Erythroblast (primary cell): ENCODE data around the gene GDPD5.

Source experiments
- GATA1 ChIP-seq: IDR thresholded peaks from 2 replicates; pipeline ENCODE4 v1.6.1; 2011; ENCODE audit warnings: low read depth, mild to moderate bottlenecking, control low read depth, low read length, moderate library complexity
- POLR2A ChIP-seq: IDR thresholded peaks from 2 replicates; pipeline ENCODE4 v1.6.1; 2011; ENCODE audit warnings: mild to moderate bottlenecking, low read length

- TF ChIP-seq POLR2A (no peak), GATA1 (no peak)
These were observed 34.3 kb downstream of the GDPD5 start for GRCh38 chr11:75491465-75491864.
